Parathyroid adenoma (tissue), 2 donors: ENCODE results near the gene NCAPH2.

Source experiments
- H2AFZ ChIP-seq: fragments of 300-600 bp; sonication (generic); one replicate; pipeline ENCODE4 v1.7.0; 2017; ENCODE audit warnings: antibody characterized with exemption, mild to moderate bottlenecking
- H3K27ac ChIP-seq: fragments of 300-600 bp; sonication (generic); one replicate; pipeline ENCODE4 v1.7.0; 2017
- H3K27me3 ChIP-seq: fragments of 300-600 bp; sonication (generic); one replicate; pipeline ENCODE4 v1.7.0; 2017; ENCODE audit warnings: low read length; ENCODE audit not compliant: control insufficient read depth, insufficient read depth
- H3K36me3 ChIP-seq: fragments of 300-600 bp; sonication (generic); one replicate; pipeline ENCODE4 v1.7.0; 2017; ENCODE audit warnings: low read length; ENCODE audit not compliant: control insufficient read depth, insufficient read depth
- H3K4me1 ChIP-seq: fragments of 300-600 bp; sonication (generic); one replicate; pipeline ENCODE4 v1.7.0; 2017; ENCODE audit warnings: control low read depth
- H3K4me2 ChIP-seq: fragments of 300-600 bp; sonication (generic); one replicate; pipeline ENCODE4 v1.7.0; 2017; ENCODE audit warnings: low read length
- H3K4me3 ChIP-seq: fragments of 300-600 bp; sonication (generic); one replicate; pipeline ENCODE4 v1.7.0; 2017; ENCODE audit warnings: low read depth, low read length
- H3K79me2 ChIP-seq: fragments of 300-600 bp; sonication (generic); one replicate; pipeline ENCODE4 v1.7.0; 2017; ENCODE audit warnings: control low read depth
- H3K9ac ChIP-seq: fragments of 300-600 bp; sonication (generic); one replicate; pipeline ENCODE4 v1.7.0; 2017; ENCODE audit warnings: mild to moderate bottlenecking
- H3K9me3 ChIP-seq: fragments of 300-600 bp; sonication (generic); one replicate; pipeline ENCODE4 v1.7.0; 2017; ENCODE audit warnings: low read length; ENCODE audit not compliant: control insufficient read depth
- CTCF ChIP-seq: fragments of 300-600 bp; sonication (generic); IDR thresholded peaks from one replicate; pipeline ENCODE4 v1.7.0; 2017; ENCODE audit warnings: antibody characterized with exemption, mild to moderate bottlenecking
- donor health status: primary hyperparathyroidism.

NCAPH2 gene

GRCh38 chr22:50528682-50529415 is 20.8 kb downstream of the NCAPH2 start:
- no peaks in the 10 kb centered on the region for H3K27me3 ChIP-seq
- H3K79me2 ChIP-seq = no peaks in the 10 kb centered on the region
- peak overlapping the region; percentile 88 for H3K27ac ChIP-seq
- H3K36me3 ChIP-seq = no peaks in the 10 kb centered on the region
- no peak overlapping the region for H2AFZ ChIP-seq
- no peak overlapping the region for H3K4me2 ChIP-seq
- H3K9ac ChIP-seq = no peak overlapping the region
- H3K9me3 ChIP-seq = no peaks in the 10 kb centered on the region
- H3K4me1 ChIP-seq = peaks cover 9% of the 10 kb centered on the region
- H3K4me3 ChIP-seq = no peak overlapping the region
- TF ChIP-seq CTCF = no peak

GRCh38 chr22:50529416-50529896 is 21.4 kb downstream of the NCAPH2 start:
- H3K4me2 ChIP-seq = peak overlapping the region; percentile 99
- H3K36me3 ChIP-seq = no peaks in the 10 kb centered on the region
- H3K27me3 ChIP-seq = no peaks in the 10 kb centered on the region
- H2AFZ ChIP-seq = no peak overlapping the region
- no peak for TF ChIP-seq CTCF
- peak overlapping the region; percentile 88 for H3K27ac ChIP-seq
- peak overlapping the region; percentile 95 for H3K4me3 ChIP-seq
- no peaks in the 10 kb centered on the region for H3K79me2 ChIP-seq
- peaks cover 9% of the 10 kb centered on the region for H3K4me1 ChIP-seq
- H3K9ac ChIP-seq = no peak overlapping the region
- no peaks in the 10 kb centered on the region for H3K9me3 ChIP-seq

DNA sequence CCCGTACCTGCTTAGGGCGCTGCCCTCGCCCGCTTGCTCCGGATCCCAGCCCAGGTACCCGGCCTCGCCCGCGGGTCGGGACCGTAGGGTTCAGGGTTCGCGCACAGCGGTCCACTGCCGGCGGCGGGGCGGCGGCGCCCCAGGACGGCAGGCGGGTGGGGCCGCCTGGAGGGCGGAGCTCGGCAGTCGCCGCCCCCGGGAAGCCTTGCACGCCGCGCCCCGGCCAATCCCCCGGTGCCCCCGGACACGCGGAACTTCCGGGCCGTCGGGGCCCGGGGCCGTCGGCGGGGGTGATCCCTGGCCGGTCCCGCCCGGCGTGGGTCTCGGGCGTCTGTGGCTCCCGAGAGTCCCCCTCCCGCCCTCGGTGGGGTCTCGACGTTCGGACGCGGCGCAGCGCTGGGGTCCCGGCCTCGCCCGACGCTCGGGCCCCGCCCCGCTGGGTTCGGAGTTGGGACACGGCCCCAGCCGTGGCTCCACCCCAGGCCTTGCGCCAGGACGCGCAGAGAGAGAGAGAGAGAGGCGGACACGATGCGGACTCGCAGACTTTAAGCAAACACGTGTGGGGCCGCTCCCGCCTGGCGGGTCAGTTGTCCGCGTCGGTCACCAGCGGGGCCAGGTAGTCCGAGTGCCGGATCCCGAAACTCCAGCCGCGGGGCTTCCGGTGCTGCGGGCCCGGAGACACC is 22.0 kb downstream of the NCAPH2 start, which contains the start of gene TYMP:
Gene TYMP (minus strand): TSS at position 116 of the 683 bp plus-strand sequence. CDS start 303 bp downstream, outside the sequence.
- Histone ChIP-seq H3K4me3 (peak within 1 kb of the TSS; percentile 95), H3K9me3 (no peaks in the 10 kb centered on the region), H3K27me3 (no peaks in the 10 kb centered on the region), H3K27ac (peak within 1 kb of the TSS; percentile 88), H3K4me1 (peaks cover 9% of the 10 kb centered on the region), H3K36me3 (no peaks in the 10 kb centered on the region), H3K4me2 (peak within 1 kb of the TSS; percentile 99), H3K9ac (peak within 1 kb of the TSS; percentile 19), H3K79me2 (no peaks in the 10 kb centered on the region), H2AFZ (peak within 1 kb of the TSS; percentile 76)
- TF ChIP-seq CTCF = no peak

DNA sequence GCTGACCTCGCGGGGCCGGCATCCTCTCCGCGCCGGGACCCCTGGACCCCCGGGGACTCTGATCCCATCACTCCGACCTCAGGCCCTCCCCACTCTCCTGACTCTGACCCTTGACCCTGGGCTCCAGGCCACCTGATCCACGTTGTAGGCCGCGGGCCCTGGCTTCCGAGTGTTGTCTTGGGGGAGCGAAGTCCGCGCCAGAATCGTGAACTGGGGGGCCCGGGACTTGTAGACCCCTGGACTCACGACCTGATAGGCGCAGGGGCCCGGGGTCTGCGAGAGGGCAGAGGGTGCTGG is 22.5 kb downstream of the NCAPH2 start:
- peak overlapping the region; percentile 95 for H3K4me3 ChIP-seq
- H3K27ac ChIP-seq = peak overlapping the region; percentile 88
- peaks cover 9% of the 10 kb centered on the region for H3K4me1 ChIP-seq
- no peaks in the 10 kb centered on the region for H3K27me3 ChIP-seq
- H3K9me3 ChIP-seq = no peaks in the 10 kb centered on the region
- H3K36me3 ChIP-seq = no peaks in the 10 kb centered on the region
- H3K79me2 ChIP-seq = no peaks in the 10 kb centered on the region
- H3K4me2 ChIP-seq = peak overlapping the region; percentile 99
- H2AFZ ChIP-seq = peak overlapping the region; percentile 58
- H3K9ac ChIP-seq = peak overlapping the region; percentile 19
- no peak for TF ChIP-seq CTCF
